GM19025 (cell line): ENCODE results near the gene SIAH2.

Source experiments
- ATAC-seq: cut with Tn5 transposase; IDR thresholded peaks from one replicate; pipeline ENCODE4 v1.9.1; 2021; ENCODE audit warnings: mild to moderate bottlenecking, low read depth, moderate library complexity; ENCODE audit not compliant: unreplicated experiment

The SIAH2 gene

GRCh38 chr3:150736903-150737832 lies 25.8 kb downstream of the SIAH2 start:
- no peak for ATAC-seq

- ATAC-seq = no peak
Observed at GRCh38 chr3:150736316-150736719, 26.7 kb downstream of the SIAH2 start.

GRCh38 chr3:150734795-150735119 lies 28.2 kb downstream of the SIAH2 start:
- no peak for ATAC-seq

- no peak for ATAC-seq
Observed at GRCh38 chr3:150733936-150734794, 28.8 kb downstream of the SIAH2 start.

GRCh38 chr3:150733373-150733935 lies 29.5 kb downstream of the SIAH2 start:
- no peak for ATAC-seq

GRCh38 chr3:150729682-150730360 lies 33.1 kb downstream of the SIAH2 start:
- no peak for ATAC-seq

GRCh38 chr3:150727653-150728502 lies 35.1 kb downstream of the SIAH2 start:
- ATAC-seq = no peak

GRCh38 chr3:150725548-150725947 lies 37.4 kb downstream of the SIAH2 start:
- ATAC-seq = no peak

GRCh38 chr3:150723946-150724345 lies 39.0 kb downstream of the SIAH2 start:
- ATAC-seq = no peak

GRCh38 chr3:150722267-150722666 lies 40.7 kb downstream of the SIAH2 start:
- ATAC-seq = no peak

GRCh38 chr3:150721285-150722130 lies 41.5 kb downstream of the SIAH2 start:
- no peak for ATAC-seq

- ATAC-seq = no peak
Observed at GRCh38 chr3:150720444-150720843, 42.5 kb downstream of the SIAH2 start.

GRCh38 chr3:150710097-150710496 lies 52.9 kb downstream of the SIAH2 start:
- no peak for ATAC-seq

- peak; percentile 99 for ATAC-seq
Observed at GRCh38 chr3:150703756-150704344, 59.1 kb downstream of the SIAH2 start, which contains the start of gene ERICH6. TSS of gene ERICH6 (minus strand) at chr3:150703920. CDS start at chr3:150703898, 22 bp downstream.

- peak; percentile 8 for ATAC-seq
Observed at GRCh38 chr3:150703299-150703755, 59.6 kb downstream of the SIAH2 start.

- no peak for ATAC-seq
Observed at GRCh38 chr3:150699068-150699639, 63.8 kb downstream of the SIAH2 start.

GRCh38 chr3:150697646-150698045 lies 65.3 kb downstream of the SIAH2 start:
- ATAC-seq = no peak
